Endothelial cell of umbilical vein (primary cell): ENCODE data around the gene RELN. TPM values are rescaled to one million over a fixed set of nuclear protein-coding genes. Genes with fewer than 3 reads are reported as not detected.

Experiments
- BruUV-seq: library from RNA; stranded (reverse); fragments of 400-500 nt; replicated peaks from 2 replicates; lab custom pipeline; 2021; lab: Mats Ljungman, UMichigan
- CTCF ChIA-PET: fragments of 300-600, 350-600 bp; sonication (Branson Sonifier 250); formaldehyde crosslinking; loops from one replicate; lab custom pipeline; 2021; ENCODE audit warnings: antibody characterized with exemption, inconsistent platforms; lab: Charles Lee
- POLR2A ChIA-PET: fragments of 300-600, 350-600 bp; sonication (Branson Sonifier 250); formaldehyde crosslinking; loops from one replicate; lab custom pipeline; 2021; ENCODE audit warnings: antibody characterized with exemption, inconsistent platforms; lab: Charles Lee
- DNase-seq: peaks from one replicate; pipeline ENCODE4 v3.0.0-alpha.2; 2011; ENCODE audit warnings: low read depth, low spot score
- FAIRE-seq: peaks from 2 replicates; lab custom pipeline; 2011; peaks lifted over from hg19 to GRCh38; lab: Jason Lieb, UNC
- H2AFZ ChIP-seq: 2 replicates; pipeline ENCODE4 v1.6.0; 2012; ENCODE audit warnings: low read depth, low read length, control low read depth, inconsistent platforms
- H3K27ac ChIP-seq: 2 replicates; pipeline ENCODE4 v1.5.1; 2011; ENCODE audit warnings: low read depth, mild to moderate bottlenecking, control low read depth, low read length, moderate library complexity; ENCODE audit not compliant: insufficient read depth
- H3K27me3 ChIP-seq, 2 experiments: 2 replicates each; pipeline versions ENCODE4 v1.6.0 to v1.6.1; 2011; ENCODE audit warnings: low read length in 2 of 2, mixed read lengths in 1 of 2; ENCODE audit not compliant: control insufficient read depth in 2 of 2, insufficient read depth in 2 of 2
- H3K36me3 ChIP-seq, 2 experiments: 2 replicates in 1 of 2; 3 replicates in 1 of 2; pipeline ENCODE4 v1.5.1; 2011; ENCODE audit warnings: low read length in 2 of 2, mild to moderate bottlenecking in 1 of 2, moderate library complexity in 1 of 2; ENCODE audit not compliant: control insufficient read depth in 2 of 2, insufficient read depth in 2 of 2; ENCODE audit errors: extremely low read depth in 1 of 2
- H3K4me1 ChIP-seq: 3 replicates; pipeline ENCODE4 v1.5.1; 2011; ENCODE audit warnings: mild to moderate bottlenecking, low read length; ENCODE audit not compliant: control insufficient read depth, insufficient read depth; ENCODE audit errors: extremely low read depth
- H3K4me2 ChIP-seq: 2 replicates; pipeline ENCODE4 v1.6.1; 2011; ENCODE audit warnings: low read length, control low read depth, mixed read lengths; ENCODE audit not compliant: insufficient read depth
- H3K4me3 ChIP-seq, 3 experiments: fragments of 200-600 bp in 1 of 3; sonication (generic), shearing (Covaris generic) in 1 of 3; replicated peaks in 1 of 3; 2 replicates each; pipeline ENCODE4 v1.5.1; 2011 to 2016; ENCODE audit warnings: control low read depth in 3 of 3, low read length in 3 of 3, mild to moderate bottlenecking in 2 of 3, inconsistent platforms in 1 of 3, low read depth in 1 of 3, moderate library complexity in 1 of 3; ENCODE audit not compliant: insufficient read depth in 1 of 3
- H3K79me2 ChIP-seq: 2 replicates; pipeline ENCODE4 v1.6.0; 2012; ENCODE audit warnings: low read length, inconsistent platforms; ENCODE audit not compliant: control insufficient read depth, insufficient read depth
- H3K9ac ChIP-seq: replicated peaks from 2 replicates; pipeline ENCODE3; 2011; ENCODE audit warnings: low read length, control low read depth; ENCODE audit not compliant: insufficient read depth; ENCODE audit errors: extremely low read depth
- H3K9me1 ChIP-seq: replicated peaks from 3 replicates; pipeline ENCODE4 v1.6.0; 2011; ENCODE audit warnings: mild to moderate bottlenecking, low read length; ENCODE audit not compliant: control insufficient read depth, insufficient read depth; ENCODE audit errors: extremely low read depth
- H3K9me3 ChIP-seq: replicated peaks from 2 replicates; pipeline ENCODE4 v1.5.1; 2012; ENCODE audit warnings: low read length, inconsistent platforms; ENCODE audit not compliant: control insufficient read depth, insufficient read depth
- H4K20me1 ChIP-seq: replicated peaks from 2 replicates; pipeline ENCODE3; 2011; ENCODE audit warnings: mild to moderate bottlenecking, low read length; ENCODE audit not compliant: control insufficient read depth, insufficient read depth; ENCODE audit errors: extremely low read depth
- GATA2 ChIP-seq: IDR thresholded peaks from 2 replicates; pipeline ENCODE4 v1.7.0; 2011; ENCODE audit warnings: low read depth, mild to moderate bottlenecking, moderate library complexity, mixed read lengths, low read length; ENCODE audit not compliant: insufficient read length, insufficient read depth
- JUN ChIP-seq: IDR thresholded peaks from 2 replicates; pipeline ENCODE4 v1.6.1; 2011; ENCODE audit warnings: borderline replicate concordance, low read depth; ENCODE audit not compliant: insufficient read length, insufficient read depth
- MYC ChIP-seq: IDR thresholded peaks from one replicate; pipeline ENCODE4 v1.6.1; 2011; ENCODE audit warnings: mild to moderate bottlenecking, low read depth, low read length
- POLR2A ChIP-seq: IDR thresholded peaks from 2 replicates; pipeline ENCODE4 v1.6.1; 2012; ENCODE audit warnings: low read depth, mild to moderate bottlenecking, control low read depth, low read length
- POLR2AphosphoS5 ChIP-seq: IDR thresholded peaks from 2 replicates; pipeline ENCODE4 v1.6.1; 2012; ENCODE audit warnings: low read depth, mild to moderate bottlenecking, control low read depth, low read length, moderate library complexity; ENCODE audit not compliant: insufficient read depth
- dilution Hi-C: fragments of 300-500 bp; cut with MboI; formaldehyde crosslinking; loops from one replicate; pipeline ENCODE4 v1.15.0; 2019; ENCODE audit warnings: low sequenced_read_pairs; ENCODE audit not compliant: extremely low pct_ligation_motif_present
- intact Hi-C: fragments of 100-400 bp; cut with micrococcal nuclease; formaldehyde crosslinking; loops from one replicate; pipeline ENCODE4 v1.10.0; 2022
- polyA plus RNA-seq, 4 experiments: library from polyadenylated mRNA; depleted of rRNA in 3 of 4; stranded (reverse) in 3 of 4; unstranded in 1 of 4; fragments of >200 nt; gene quantifications; 2 replicates each; pipeline versions ENCODE4 v1.2.1 to v1.2.3, GENCODE V29; 2011 to 2012; ENCODE audit warnings: missing spikeins in 1 of 4
- total RNA-seq: library from RNA; stranded (reverse); gene quantifications from 2 replicates; pipeline ENCODE4 v1.2.3, GENCODE V29; 2021
- TF ChIP-seq, protein P1 (sequence below): IDR thresholded peaks from 2 replicates; pipeline ENCODE4 v1.6.1; 2011; ENCODE audit not compliant: insufficient read depth, insufficient read length

The RELN gene
- total and polyA plus RNA-seq, 2 donors (not counting 3 experiments of a cell fraction or from before 2014, with no cell fraction given): 0.15 to 0.22 TPM

DNA sequence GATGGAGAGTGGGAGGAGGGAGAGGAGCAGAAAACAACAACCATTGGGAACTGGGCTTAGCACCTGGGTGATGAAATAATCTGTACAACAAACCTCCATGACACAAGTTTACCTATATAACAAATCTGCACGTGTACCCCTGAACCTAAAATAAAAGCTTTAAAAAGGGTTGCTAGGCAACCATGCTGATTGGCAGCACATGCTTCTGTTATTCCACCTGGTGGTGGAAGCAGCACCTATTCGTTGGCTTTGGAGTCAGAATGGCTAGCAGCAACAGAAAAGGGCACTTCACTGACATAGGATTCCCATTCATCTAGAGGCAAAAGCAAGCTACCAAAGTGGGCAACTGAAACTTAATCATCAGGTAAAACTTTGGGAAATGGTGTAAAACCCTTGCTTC is 57.1 kb downstream of the RELN start:
- no TSS peak for BruUV-seq

DNA sequence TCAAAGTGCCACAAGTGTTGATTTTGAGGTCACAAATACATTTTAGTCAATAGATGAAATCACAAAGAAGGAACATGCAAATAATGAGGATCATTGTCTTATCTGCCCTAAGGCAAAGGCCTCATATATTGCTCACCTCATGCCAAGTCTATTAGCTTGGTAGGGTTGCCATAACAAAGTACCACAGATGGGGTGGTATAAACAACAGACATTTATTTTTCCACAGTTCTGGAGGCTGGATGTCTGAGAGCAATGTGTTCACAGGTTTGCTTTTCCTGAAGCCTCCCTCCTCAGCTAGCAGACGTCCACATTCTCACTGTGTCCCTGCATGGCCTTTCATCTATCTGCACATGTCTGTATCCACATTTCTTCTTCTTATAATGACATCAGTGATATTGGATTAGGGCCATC is 59.6 kb downstream of the RELN start:
- POLR2A ChIA-PET: no interaction called here
- Histone ChIP-seq H4K20me1 (no peaks in the 10 kb centered on the region), H3K4me1 (no peaks in the 10 kb centered on the region), H3K27ac (no peak overlapping the region), H3K4me2 (no peak overlapping the region), H3K9me3 (no peaks in the 10 kb centered on the region), H2AFZ (no peak overlapping the region), H3K4me3 (no peak overlapping the region), H3K9me1 (no peaks in the 10 kb centered on the region), H3K36me3 (no peaks in the 10 kb centered on the region), H3K27me3 (peaks cover 0 to 2% of the 10 kb centered on the region in 2 experiments), H3K9ac (no peak overlapping the region), H3K79me2 (no peaks in the 10 kb centered on the region)
- no TSS peak for BruUV-seq
- TF ChIP-seq POLR2A (no peak), POLR2AphosphoS5 (no peak), MYC (no peak)
- TF ChIP-seq, protein P1, sequence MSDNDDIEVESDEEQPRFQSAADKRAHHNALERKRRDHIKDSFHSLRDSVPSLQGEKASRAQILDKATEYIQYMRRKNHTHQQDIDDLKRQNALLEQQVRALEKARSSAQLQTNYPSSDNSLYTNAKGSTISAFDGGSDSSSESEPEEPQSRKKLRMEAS: no peak
- intact Hi-C loops (no loop called here), dilution Hi-C loops (no loop called here)
- DNase-seq (no peak), FAIRE-seq (no peak)
- CTCF ChIA-PET: interaction anchor here (1.7 kb wide), 1 partner anchor 22 kb away, joined by 3 read pairs; no protein-coding TSS in a partner anchor

More for the DNA sequence above, 57.1 kb downstream of the RELN start:
- Histone ChIP-seq H2AFZ (no peak overlapping the region), H3K9ac (no peak overlapping the region), H3K4me1 (no peaks in the 10 kb centered on the region), H3K9me1 (no peaks in the 10 kb centered on the region), H4K20me1 (no peaks in the 10 kb centered on the region), H3K27me3 (peaks cover 0 to 2% of the 10 kb centered on the region in 2 experiments), H3K9me3 (no peaks in the 10 kb centered on the region), H3K4me3 (no peak overlapping the region), H3K36me3 (no peaks in the 10 kb centered on the region), H3K27ac (no peak overlapping the region), H3K79me2 (no peaks in the 10 kb centered on the region), H3K4me2 (no peak overlapping the region)
- no peak for DNase-seq
- CTCF ChIA-PET: no interaction called here
- POLR2A ChIA-PET: no interaction called here
- dilution Hi-C loops (no loop called here), intact Hi-C loops (no loop called here)
- no peak for FAIRE-seq
- TF ChIP-seq JUN (no peak), GATA2 (no peak)
